SH-SY5Y (cell line): Measurements from ENCODE around the gene CYB5B.

Experiments used
- GATA2 ChIP-seq: IDR thresholded peaks from 2 replicates; pipeline ENCODE4 v1.6.1; 2011; ENCODE audit warnings: mild to moderate bottlenecking, low read depth, low read length
- GATA3 ChIP-seq: IDR thresholded peaks from 2 replicates; pipeline ENCODE4 v1.6.1; 2011; ENCODE audit warnings: low read depth, mild to moderate bottlenecking, low read length, moderate library complexity

DNA sequence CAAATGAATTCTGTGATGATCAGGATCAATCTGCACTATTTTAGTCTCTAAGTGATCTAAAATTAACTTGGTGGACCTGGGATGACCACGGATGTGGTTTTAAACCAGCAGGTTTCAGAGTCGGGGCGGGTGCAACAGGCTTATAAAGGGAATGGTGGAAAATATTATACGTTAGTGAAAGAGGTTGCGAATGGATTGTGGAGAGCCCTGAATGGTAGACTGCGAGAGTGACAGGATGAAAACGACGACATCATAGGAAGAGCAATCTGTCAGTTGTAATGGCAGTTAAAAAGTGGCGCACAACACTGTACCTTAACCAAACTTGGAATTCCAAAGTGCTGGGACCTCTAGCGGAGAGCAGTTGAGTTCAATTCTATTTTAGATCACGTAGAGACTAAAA is 1.2 kb upstream of the CYB5B start:
- TF ChIP-seq GATA3 (no peak), GATA2 (no peak)
